SK-N-SH treated with all-trans-retinoic acid at 6 μM for 48 hours (cell line): ENCODE data around the gene CGRRF1.

ENCODE experiments used
- ATAC-seq: fragments of 200-7000 bp; cut with Tn5 transposase; 3 replicates; pipeline ENCODE4 v1.9.1; 2020; ENCODE audit warnings: mild to moderate bottlenecking, moderate library complexity
- BACH2 ChIP-seq: fragments of 250-450 bp; sonication (Bioruptor Pico); IDR thresholded peaks from 2 replicates; pipeline ENCODE4 v1.9.0; 2021; ENCODE audit warnings: mild to moderate bottlenecking, borderline replicate concordance
- CSDC2 ChIP-seq: fragments of 250-450 bp; sonication (Bioruptor Pico); IDR thresholded peaks from 2 replicates; pipeline ENCODE4 v1.5.0; 2020; ENCODE audit warnings: mild to moderate bottlenecking, moderate library complexity
- ESRRG ChIP-seq: fragments of 250-450 bp; sonication (Bioruptor Pico); IDR thresholded peaks from 2 replicates; pipeline ENCODE4 v1.6.1; 2021; ENCODE audit warnings: mild to moderate bottlenecking
- GLIS3 ChIP-seq: fragments of 250-450 bp; sonication (Bioruptor Pico); IDR thresholded peaks from 2 replicates; pipeline ENCODE4 v1.5.0; 2020; ENCODE audit warnings: mild to moderate bottlenecking, moderate library complexity
- ISL1 ChIP-seq: fragments of 250-450 bp; sonication (Bioruptor Pico); IDR thresholded peaks from 2 replicates; pipeline ENCODE4 v2.1.2; 2022; ENCODE audit warnings: mild to moderate bottlenecking, moderate library complexity
- OSR1 ChIP-seq: fragments of 250-450 bp; sonication (Bioruptor Pico); IDR thresholded peaks from 2 replicates; pipeline ENCODE4 v1.8.0; 2022; ENCODE audit warnings: moderate library complexity, mild to moderate bottlenecking, inconsistent platforms
- RARB ChIP-seq: fragments of 250-450 bp; sonication (Bioruptor Pico); IDR thresholded peaks from 2 replicates; pipeline ENCODE4 v1.8.0; 2021; ENCODE audit warnings: mild to moderate bottlenecking, moderate library complexity
- SNAI2 ChIP-seq: fragments of 250-450 bp; sonication (Bioruptor Pico); IDR thresholded peaks from 2 replicates; pipeline ENCODE4 v1.5.0; 2020; ENCODE audit warnings: mild to moderate bottlenecking, moderate library complexity
- TCF4 ChIP-seq: fragments of 250-450 bp; sonication (Bioruptor Pico); IDR thresholded peaks from 2 replicates; pipeline ENCODE4 v1.8.0; 2021; ENCODE audit warnings: mild to moderate bottlenecking, moderate library complexity, borderline replicate concordance
- TOX ChIP-seq: fragments of 250-450 bp; sonication (Bioruptor Pico); IDR thresholded peaks from 2 replicates; pipeline ENCODE4 v1.8.0; 2021; ENCODE audit warnings: mild to moderate bottlenecking, moderate library complexity, borderline replicate concordance
- ZC3H10 ChIP-seq: fragments of 250-450 bp; sonication (Bioruptor Pico); IDR thresholded peaks from 2 replicates; pipeline ENCODE4 v1.5.1; 2021; ENCODE audit warnings: mild to moderate bottlenecking, moderate library complexity
- ZFP3 ChIP-seq: fragments of 250-450 bp; sonication (Bioruptor Pico); IDR thresholded peaks from 2 replicates; pipeline ENCODE4 v1.5.0; 2020; ENCODE audit warnings: mild to moderate bottlenecking, moderate library complexity
- ZFP30 ChIP-seq: fragments of 450-650 bp; formaldehyde crosslinking; IDR thresholded peaks from 2 replicates; pipeline ENCODE4 v1.5.0; 2022; ENCODE audit warnings: mild to moderate bottlenecking, moderate library complexity
- ZNF565 ChIP-seq: fragments of 450-650 bp; formaldehyde crosslinking; conservative IDR thresholded peaks from 2 replicates; pipeline ENCODE4 v1.5.0; 2020; ENCODE audit warnings: low read depth, mild to moderate bottlenecking, moderate library complexity
- ZNF70 ChIP-seq: fragments of 450-650 bp; formaldehyde crosslinking; IDR thresholded peaks from 2 replicates; pipeline ENCODE4 v1.5.0; 2020; ENCODE audit warnings: mild to moderate bottlenecking, moderate library complexity
- ZNF8 ChIP-seq: fragments of 450-650 bp; formaldehyde crosslinking; IDR thresholded peaks from 2 replicates; pipeline ENCODE4 v1.5.0; 2020; ENCODE audit warnings: mild to moderate bottlenecking, moderate library complexity
- TF ChIP-seq, protein P1 (sequence below): fragments of 250-450 bp; sonication (Bioruptor Pico); IDR thresholded peaks from 2 replicates; pipeline ENCODE4 v1.8.0; 2021; ENCODE audit warnings: low read depth, mild to moderate bottlenecking, moderate library complexity, borderline replicate concordance
- TF ChIP-seq, protein P2 (sequence below): fragments of 250-450 bp; sonication (Bioruptor Pico); IDR thresholded peaks from 2 replicates; pipeline ENCODE4 v1.5.1; 2021; ENCODE audit warnings: mild to moderate bottlenecking, moderate library complexity
- TF ChIP-seq, protein P3 (sequence below): fragments of 250-450 bp; sonication (Bioruptor Pico); IDR thresholded peaks from 2 replicates; pipeline ENCODE4 v1.5.1; 2020; ENCODE audit warnings: low read depth, mild to moderate bottlenecking, moderate library complexity
- TF ChIP-seq, protein P4 (sequence below): fragments of 250-450 bp; sonication (Bioruptor Pico); IDR thresholded peaks from 2 replicates; pipeline ENCODE4 v1.8.0; 2020; ENCODE audit warnings: mild to moderate bottlenecking, moderate library complexity, borderline replicate concordance
- TF ChIP-seq, protein P5 (sequence below): fragments of 250-450 bp; sonication (Bioruptor Pico); IDR thresholded peaks from 2 replicates; pipeline ENCODE4 v1.5.0; 2020; ENCODE audit warnings: mild to moderate bottlenecking, moderate library complexity

CGRRF1 gene

DNA sequence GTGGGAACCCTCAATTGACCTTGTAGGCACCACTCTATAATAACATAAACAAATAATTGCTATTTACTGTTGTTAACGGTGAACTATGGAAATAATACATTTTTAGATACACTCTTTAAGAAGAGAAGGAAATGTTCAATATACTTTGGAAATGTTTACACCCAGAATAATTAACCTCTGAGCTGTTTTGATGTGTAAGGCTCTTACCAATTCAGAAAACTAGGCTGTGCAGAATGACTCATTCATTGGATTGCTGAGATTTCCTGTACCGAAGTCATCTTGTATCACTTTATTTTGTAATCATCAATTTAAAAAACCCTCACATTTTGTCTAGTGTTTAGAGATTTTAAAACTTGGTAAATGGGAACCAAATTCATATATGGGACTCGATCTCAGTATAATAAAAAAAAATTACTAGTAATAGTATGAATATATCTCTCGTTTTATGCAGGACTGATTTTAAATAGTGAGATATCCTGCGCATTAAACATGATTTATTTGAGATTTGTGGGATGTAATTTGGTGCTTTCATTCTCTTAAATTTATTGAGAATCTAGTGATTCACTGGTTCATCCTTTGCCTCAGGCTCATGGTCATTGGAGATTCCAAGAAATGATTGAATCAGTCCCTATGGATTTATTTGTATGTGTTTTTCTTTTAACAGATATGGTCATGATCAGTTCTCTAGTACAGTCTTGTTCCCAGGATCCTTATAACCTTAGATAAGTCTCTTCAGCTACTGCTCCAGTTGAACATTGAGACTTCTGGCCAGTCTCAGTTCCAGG is 61.1 kb downstream of the CGRRF1 start (continued):
- TF ChIP-seq, protein P1, sequence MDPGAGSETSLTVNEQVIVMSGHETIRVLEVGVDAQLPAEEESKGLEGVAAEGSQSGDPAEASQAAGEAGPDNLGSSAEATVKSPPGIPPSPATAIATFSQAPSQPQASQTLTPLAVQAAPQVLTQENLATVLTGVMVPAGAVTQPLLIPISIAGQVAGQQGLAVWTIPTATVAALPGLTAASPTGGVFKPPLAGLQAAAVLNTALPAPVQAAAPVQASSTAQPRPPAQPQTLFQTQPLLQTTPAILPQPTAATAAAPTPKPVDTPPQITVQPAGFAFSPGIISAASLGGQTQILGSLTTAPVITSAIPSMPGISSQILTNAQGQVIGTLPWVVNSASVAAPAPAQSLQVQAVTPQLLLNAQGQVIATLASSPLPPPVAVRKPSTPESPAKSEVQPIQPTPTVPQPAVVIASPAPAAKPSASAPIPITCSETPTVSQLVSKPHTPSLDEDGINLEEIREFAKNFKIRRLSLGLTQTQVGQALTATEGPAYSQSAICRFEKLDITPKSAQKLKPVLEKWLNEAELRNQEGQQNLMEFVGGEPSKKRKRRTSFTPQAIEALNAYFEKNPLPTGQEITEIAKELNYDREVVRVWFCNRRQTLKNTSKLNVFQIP (CRISPR knock-in tag), result no peak
- TF ChIP-seq, protein P2, sequence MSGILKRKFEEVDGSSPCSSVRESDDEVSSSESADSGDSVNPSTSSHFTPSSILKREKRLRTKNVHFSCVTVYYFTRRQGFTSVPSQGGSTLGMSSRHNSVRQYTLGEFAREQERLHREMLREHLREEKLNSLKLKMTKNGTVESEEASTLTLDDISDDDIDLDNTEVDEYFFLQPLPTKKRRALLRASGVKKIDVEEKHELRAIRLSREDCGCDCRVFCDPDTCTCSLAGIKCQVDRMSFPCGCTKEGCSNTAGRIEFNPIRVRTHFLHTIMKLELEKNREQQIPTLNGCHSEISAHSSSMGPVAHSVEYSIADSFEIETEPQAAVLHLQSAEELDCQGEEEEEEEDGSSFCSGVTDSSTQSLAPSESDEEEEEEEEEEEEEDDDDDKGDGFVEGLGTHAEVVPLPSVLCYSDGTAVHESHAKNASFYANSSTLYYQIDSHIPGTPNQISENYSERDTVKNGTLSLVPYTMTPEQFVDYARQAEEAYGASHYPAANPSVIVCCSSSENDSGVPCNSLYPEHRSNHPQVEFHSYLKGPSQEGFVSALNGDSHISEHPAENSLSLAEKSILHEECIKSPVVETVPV (CRISPR knock-in tag), result no peak
- TF ChIP-seq TOX (CRISPR knock-in tag) (no peak; the same call in 1 of the 2 replicates), ZNF8 (no peak), ESRRG (CRISPR knock-in tag) (no peak), ZNF70 (no peak)

DNA sequence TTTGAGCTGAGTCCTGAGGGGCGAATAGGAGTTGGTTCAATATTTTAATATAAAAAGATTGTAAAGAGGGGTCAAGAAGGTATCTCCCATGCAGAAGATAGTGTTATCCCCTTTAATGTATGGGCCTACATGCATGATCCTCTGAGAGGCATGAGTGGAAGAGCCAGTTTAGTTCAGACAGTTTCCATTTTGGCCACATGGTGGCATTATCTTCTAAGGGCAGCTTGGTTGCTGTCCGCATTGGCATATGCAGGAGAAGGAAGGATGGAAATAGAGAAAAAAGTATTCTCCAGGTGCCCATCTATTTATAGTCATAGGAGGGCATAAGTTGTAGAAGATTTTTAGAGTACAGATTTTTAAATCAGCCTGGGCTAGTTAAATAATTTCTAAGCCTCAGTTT is 62.6 kb downstream of the CGRRF1 start:
- no peak for ATAC-seq

DNA sequence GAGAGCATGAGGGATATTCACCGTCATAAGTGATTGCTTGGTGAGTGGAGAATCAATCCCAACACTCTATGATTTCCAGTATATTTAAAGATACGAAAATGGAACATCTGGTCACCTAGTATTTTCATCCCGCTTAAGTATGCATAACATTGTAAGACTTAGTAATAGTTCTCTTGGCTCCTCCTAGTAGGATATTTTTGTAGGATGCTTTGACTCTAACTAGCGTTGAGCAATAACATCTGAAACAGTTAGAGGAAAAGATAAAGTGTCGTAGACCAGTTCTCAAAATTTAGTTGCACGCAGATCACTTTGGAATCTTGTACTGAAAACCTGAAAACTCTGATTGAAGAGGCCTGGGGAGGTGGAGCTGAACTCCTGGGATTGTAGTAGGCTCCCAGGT is 64.8 kb downstream of the CGRRF1 start:
- TF ChIP-seq ESRRG (CRISPR knock-in tag) (no peak), GLIS3 (CRISPR knock-in tag) (no peak), ZNF565 (no peak), TCF4 (CRISPR knock-in tag) (no peak)
- TF ChIP-seq, all 23 proteins: peak for 0

More for the DNA sequence above, 62.6 kb downstream of the CGRRF1 start:
- TF ChIP-seq, protein P1 (CRISPR knock-in tag), result no peak
- TF ChIP-seq ZFP3 (CRISPR knock-in tag), result peak; percentile 83

DNA sequence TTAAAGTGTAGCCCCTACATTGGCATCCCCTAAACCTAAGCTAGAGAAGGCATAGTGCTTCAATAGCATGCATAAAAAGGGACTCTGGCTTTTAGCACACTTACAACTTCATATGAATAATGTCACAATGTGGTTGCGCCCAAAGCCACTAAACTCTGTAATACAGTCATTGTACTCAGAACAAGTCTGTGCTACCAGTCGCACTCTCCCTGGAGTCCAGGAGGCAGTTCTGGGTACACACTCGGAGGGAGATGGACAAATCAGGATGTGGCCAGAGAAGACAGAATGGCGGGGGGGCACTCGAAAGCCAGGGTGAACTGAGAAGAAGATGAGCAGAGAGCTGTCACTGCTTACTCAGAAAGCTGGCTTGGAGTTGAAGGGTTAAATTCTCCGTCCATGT is 67.8 kb downstream of the CGRRF1 start:
- TF ChIP-seq, protein P3, sequence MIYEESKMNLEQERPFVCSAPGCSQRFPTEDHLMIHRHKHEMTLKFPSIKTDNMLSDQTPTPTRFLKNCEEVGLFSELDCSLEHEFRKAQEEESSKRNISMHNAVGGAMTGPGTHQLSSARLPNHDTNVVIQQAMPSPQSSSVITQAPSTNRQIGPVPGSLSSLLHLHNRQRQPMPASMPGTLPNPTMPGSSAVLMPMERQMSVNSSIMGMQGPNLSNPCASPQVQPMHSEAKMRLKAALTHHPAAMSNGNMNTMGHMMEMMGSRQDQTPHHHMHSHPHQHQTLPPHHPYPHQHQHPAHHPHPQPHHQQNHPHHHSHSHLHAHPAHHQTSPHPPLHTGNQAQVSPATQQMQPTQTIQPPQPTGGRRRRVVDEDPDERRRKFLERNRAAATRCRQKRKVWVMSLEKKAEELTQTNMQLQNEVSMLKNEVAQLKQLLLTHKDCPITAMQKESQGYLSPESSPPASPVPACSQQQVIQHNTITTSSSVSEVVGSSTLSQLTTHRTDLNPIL (CRISPR knock-in tag), result no peak
- TF ChIP-seq ISL1 (no peak), OSR1 (no peak), TCF4 (CRISPR knock-in tag) (no peak), BACH2 (CRISPR knock-in tag) (no peak), ZC3H10 (CRISPR knock-in tag) (no peak), SNAI2 (CRISPR knock-in tag) (no peak), ZNF8 (no peak), ZFP30 (CRISPR knock-in tag) (no peak), RARB (no peak), ZNF565 (no peak), GLIS3 (CRISPR knock-in tag) (no peak), CSDC2 (CRISPR knock-in tag) (no peak)
- TF ChIP-seq, protein P4, sequence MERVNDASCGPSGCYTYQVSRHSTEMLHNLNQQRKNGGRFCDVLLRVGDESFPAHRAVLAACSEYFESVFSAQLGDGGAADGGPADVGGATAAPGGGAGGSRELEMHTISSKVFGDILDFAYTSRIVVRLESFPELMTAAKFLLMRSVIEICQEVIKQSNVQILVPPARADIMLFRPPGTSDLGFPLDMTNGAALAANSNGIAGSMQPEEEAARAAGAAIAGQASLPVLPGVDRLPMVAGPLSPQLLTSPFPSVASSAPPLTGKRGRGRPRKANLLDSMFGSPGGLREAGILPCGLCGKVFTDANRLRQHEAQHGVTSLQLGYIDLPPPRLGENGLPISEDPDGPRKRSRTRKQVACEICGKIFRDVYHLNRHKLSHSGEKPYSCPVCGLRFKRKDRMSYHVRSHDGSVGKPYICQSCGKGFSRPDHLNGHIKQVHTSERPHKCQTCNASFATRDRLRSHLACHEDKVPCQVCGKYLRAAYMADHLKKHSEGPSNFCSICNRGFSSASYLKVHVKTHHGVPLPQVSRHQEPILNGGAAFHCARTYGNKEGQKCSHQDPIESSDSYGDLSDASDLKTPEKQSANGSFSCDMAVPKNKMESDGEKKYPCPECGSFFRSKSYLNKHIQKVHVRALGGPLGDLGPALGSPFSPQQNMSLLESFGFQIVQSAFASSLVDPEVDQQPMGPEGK (CRISPR knock-in tag), result no peak
- TF ChIP-seq, protein P1 (CRISPR knock-in tag), result no peak
- TF ChIP-seq, protein P5, sequence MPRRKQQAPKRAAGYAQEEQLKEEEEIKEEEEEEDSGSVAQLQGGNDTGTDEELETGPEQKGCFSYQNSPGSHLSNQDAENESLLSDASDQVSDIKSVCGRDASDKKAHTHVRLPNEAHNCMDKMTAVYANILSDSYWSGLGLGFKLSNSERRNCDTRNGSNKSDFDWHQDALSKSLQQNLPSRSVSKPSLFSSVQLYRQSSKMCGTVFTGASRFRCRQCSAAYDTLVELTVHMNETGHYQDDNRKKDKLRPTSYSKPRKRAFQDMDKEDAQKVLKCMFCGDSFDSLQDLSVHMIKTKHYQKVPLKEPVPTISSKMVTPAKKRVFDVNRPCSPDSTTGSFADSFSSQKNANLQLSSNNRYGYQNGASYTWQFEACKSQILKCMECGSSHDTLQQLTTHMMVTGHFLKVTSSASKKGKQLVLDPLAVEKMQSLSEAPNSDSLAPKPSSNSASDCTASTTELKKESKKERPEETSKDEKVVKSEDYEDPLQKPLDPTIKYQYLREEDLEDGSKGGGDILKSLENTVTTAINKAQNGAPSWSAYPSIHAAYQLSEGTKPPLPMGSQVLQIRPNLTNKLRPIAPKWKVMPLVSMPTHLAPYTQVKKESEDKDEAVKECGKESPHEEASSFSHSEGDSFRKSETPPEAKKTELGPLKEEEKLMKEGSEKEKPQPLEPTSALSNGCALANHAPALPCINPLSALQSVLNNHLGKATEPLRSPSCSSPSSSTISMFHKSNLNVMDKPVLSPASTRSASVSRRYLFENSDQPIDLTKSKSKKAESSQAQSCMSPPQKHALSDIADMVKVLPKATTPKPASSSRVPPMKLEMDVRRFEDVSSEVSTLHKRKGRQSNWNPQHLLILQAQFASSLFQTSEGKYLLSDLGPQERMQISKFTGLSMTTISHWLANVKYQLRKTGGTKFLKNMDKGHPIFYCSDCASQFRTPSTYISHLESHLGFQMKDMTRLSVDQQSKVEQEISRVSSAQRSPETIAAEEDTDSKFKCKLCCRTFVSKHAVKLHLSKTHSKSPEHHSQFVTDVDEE (CRISPR knock-in tag), result no peak
- ATAC-seq, result no peak; the same call in 2 of the 3 replicates

More for the DNA sequence above, 64.8 kb downstream of the CGRRF1 start:
- no peak for ATAC-seq
